DND-41 (cell line): ENCODE measurements around the gene SPDYE6.
"Not testable (repeated sequence)": the region's sequence is repeated elsewhere in the genome, so short reads cannot be mapped to it uniquely, and the experiment has no call there.

Source experiments
- ATAC-seq: fragments of 200-7000 bp; cut with Tn5 transposase; 3 replicates; pipeline ENCODE4 v1.9.1; 2021; ENCODE audit warnings: low read depth; ENCODE audit not compliant: insufficient read depth
- DNase-seq: peaks from one replicate; pipeline ENCODE4 v3.0.0-alpha.2; 2020
- H2AFZ ChIP-seq: 2 replicates; pipeline ENCODE4 v1.6.0; 2012; ENCODE audit warnings: low read depth, low read length
- H3K27ac ChIP-seq: 2 replicates; pipeline ENCODE4 v1.5.1; 2012; ENCODE audit warnings: low read length, inconsistent platforms
- H3K27me3 ChIP-seq: fragments of 200-600 bp; sonication (generic); 2 replicates; pipeline ENCODE4 v1.6.0; 2012; ENCODE audit warnings: low read length, mild to moderate bottlenecking, inconsistent platforms; ENCODE audit not compliant: insufficient read depth, poor library complexity
- H3K36me3 ChIP-seq: 2 replicates; pipeline ENCODE4 v1.5.1; 2012; ENCODE audit warnings: low read length, inconsistent platforms; ENCODE audit not compliant: insufficient read depth
- H3K4me1 ChIP-seq: 2 replicates; pipeline ENCODE4 v1.5.1; 2012; ENCODE audit warnings: mild to moderate bottlenecking, low read length; ENCODE audit not compliant: insufficient read depth
- H3K4me2 ChIP-seq: 2 replicates; pipeline ENCODE4 v1.6.0; 2012; ENCODE audit warnings: mild to moderate bottlenecking, moderate library complexity, low read length, inconsistent platforms; ENCODE audit not compliant: insufficient read depth
- H3K4me3 ChIP-seq, 2 experiments: fragments of 200-600 bp in 1 of 2; shearing (Covaris generic) in 1 of 2; 2 replicates each; pipeline ENCODE4 v1.5.1; 2012 to 2016; ENCODE audit warnings: inconsistent platforms in 2 of 2, low read length in 2 of 2, mild to moderate bottlenecking in 2 of 2, low read depth in 1 of 2, moderate library complexity in 1 of 2
- H3K79me2 ChIP-seq: 2 replicates; pipeline ENCODE4 v1.6.0; 2012; ENCODE audit warnings: low read length, inconsistent platforms; ENCODE audit not compliant: insufficient read depth
- H3K9ac ChIP-seq: 2 replicates; pipeline ENCODE4 v1.6.0; 2012; ENCODE audit warnings: low read depth, mild to moderate bottlenecking, inconsistent platforms, low read length, moderate library complexity
- H3K9me3 ChIP-seq: 2 replicates; pipeline ENCODE4 v1.5.1; 2012; ENCODE audit warnings: low read length, moderate library complexity, mild to moderate bottlenecking, inconsistent platforms; ENCODE audit not compliant: insufficient read depth, severe bottlenecking
- H4K20me1 ChIP-seq: 2 replicates; pipeline ENCODE4 v1.6.0; 2012; ENCODE audit warnings: low read length; ENCODE audit not compliant: insufficient read depth
- CTCF ChIP-seq: IDR thresholded peaks from 2 replicates; pipeline ENCODE4 v1.5.1; 2012; ENCODE audit warnings: borderline replicate concordance, low read length, moderate library complexity, mild to moderate bottlenecking; ENCODE audit not compliant: poor library complexity, severe bottlenecking; ENCODE audit errors: extremely low read depth
- EZH2 ChIP-seq: IDR thresholded peaks from 3 replicates; pipeline ENCODE4 v1.6.1; 2012; ENCODE audit warnings: borderline replicate concordance, low read depth, mild to moderate bottlenecking, moderate library complexity, low read length, inconsistent platforms; ENCODE audit not compliant: severe bottlenecking

Gene SPDYE6

GRCh38 chr7:102302025-102302424, 54.2 kb downstream of the SPDYE6 start:
- Histone ChIP-seq H3K9me3 (no peaks in the 10 kb centered on the region), H3K9ac (no peak overlapping the region), H3K27ac (no peak overlapping the region), H3K4me3 (no peak overlapping the region), H3K27me3 (no peaks in the 10 kb centered on the region), H3K4me2 (no peak overlapping the region), H4K20me1 (no peaks in the 10 kb centered on the region), H3K36me3 (no peaks in the 10 kb centered on the region), H3K79me2 (no peaks in the 10 kb centered on the region), H3K4me1 (no peaks in the 10 kb centered on the region), H2AFZ (no peak overlapping the region)
- no peak for DNase-seq
- ATAC-seq = no peak
- TF ChIP-seq CTCF (no peak), EZH2 (no peak)

DNA sequence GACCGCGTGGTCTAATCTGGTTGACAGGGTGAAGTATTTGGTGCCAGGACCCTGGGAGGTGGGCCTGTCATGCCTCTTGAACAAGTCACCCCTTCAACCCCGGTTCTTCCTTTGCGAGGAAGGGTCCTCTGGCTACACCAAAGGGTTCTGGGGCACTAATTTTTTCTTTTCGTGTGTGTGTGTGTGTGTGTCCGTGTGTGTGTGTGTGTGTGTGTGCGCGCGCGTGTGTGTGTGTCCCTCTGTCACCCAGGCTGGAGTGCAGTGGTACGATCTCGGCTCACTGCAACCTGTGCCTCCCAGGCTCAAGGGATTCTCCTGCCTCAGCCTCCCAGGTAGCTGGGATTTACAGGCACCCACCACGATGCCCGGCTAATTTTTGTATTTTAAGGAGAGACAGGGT, 54.9 kb downstream of the SPDYE6 start:
- H3K4me1 ChIP-seq, H3K36me3 ChIP-seq, H3K9me3 ChIP-seq, ATAC-seq, H3K27me3 ChIP-seq, H3K27ac ChIP-seq, H3K79me2 ChIP-seq, DNase-seq, H4K20me1 ChIP-seq, H2AFZ ChIP-seq, H3K4me2 ChIP-seq, H3K9ac ChIP-seq, H3K4me3 ChIP-seq: not testable (repeated sequence)

- H3K36me3 ChIP-seq = no peaks in the 10 kb centered on the region
- no peaks in the 10 kb centered on the region for H3K9me3 ChIP-seq
- ATAC-seq (no peak), DNase-seq (no peak)
- H2AFZ ChIP-seq = no peak overlapping the region
- H3K79me2 ChIP-seq = no peaks in the 10 kb centered on the region
- H3K9ac ChIP-seq = no peak overlapping the region
- TF ChIP-seq CTCF (no peak), EZH2 (no peak)
- no peaks in the 10 kb centered on the region for H4K20me1 ChIP-seq
- no peaks in the 10 kb centered on the region for H3K4me1 ChIP-seq
- H3K27ac ChIP-seq = no peak overlapping the region
- no peak overlapping the region for H3K4me2 ChIP-seq
- H3K4me3 ChIP-seq = no peak overlapping the region
- H3K27me3 ChIP-seq = no peaks in the 10 kb centered on the region
Measured at GRCh38 chr7:102300643-102301221, 55.5 kb downstream of the SPDYE6 start.

- DNase-seq = no peak
- Histone ChIP-seq H3K9me3 (no peaks in the 10 kb centered on the region), H3K27me3 (no peaks in the 10 kb centered on the region), H3K36me3 (no peaks in the 10 kb centered on the region), H2AFZ (no peak overlapping the region), H4K20me1 (0 out of 2 replicates have a peak, but pooled peaks cover 3% of the 10 kb centered on the region), H3K4me3 (no peak overlapping the region), H3K79me2 (no peaks in the 10 kb centered on the region), H3K27ac (no peak overlapping the region), H3K9ac (no peak overlapping the region), H3K4me1 (no peaks in the 10 kb centered on the region), H3K4me2 (no peak overlapping the region)
- ATAC-seq = no peak
- no peak for TF ChIP-seq CTCF
- TF ChIP-seq EZH2 = no peak
Measured at GRCh38 chr7:102297487-102298218, 58.6 kb downstream of the SPDYE6 start.
